ENCODE data around the gene HEPACAM.
"Not testable (repeated sequence)": the region's sequence is repeated elsewhere in the genome, so short reads cannot be mapped to it uniquely, and the experiment has no call there.

The HEPACAM gene

GRCh38 chr11:124935548-124936514 lies at the start of gene HEPACAM:
Gene HEPACAM, minus strand, starts transcription at chr11:124936047. Its CDS starts 41 bp downstream, at chr11:124936006.
- DNase-seq = no peak

- no peak for DNase-seq
These were observed 48.6 kb upstream of the HEPACAM start for GRCh38 chr11:124984512-124984854.

- DNase-seq = no peak
These were observed 48.0 kb upstream of the HEPACAM start for GRCh38 chr11:124983674-124984511.

- no peak for DNase-seq
These were observed 46.2 kb upstream of the HEPACAM start for GRCh38 chr11:124982043-124982442.

- no peak for DNase-seq
These were observed 42.5 kb upstream of the HEPACAM start for GRCh38 chr11:124978316-124978715.

- DNase-seq = no peak
These were observed 41.2 kb upstream of the HEPACAM start for GRCh38 chr11:124977006-124977405.

GRCh38 chr11:124976531-124976930 lies 40.7 kb upstream of the HEPACAM start:
- no peak for DNase-seq

GRCh38 chr11:124971810-124972209 lies 36.0 kb upstream of the HEPACAM start:
- no peak for DNase-seq

- DNase-seq = peak in 1 of 2 experiments; percentile 34
These were observed 35.1 kb upstream of the HEPACAM start for GRCh38 chr11:124970925-124971324.

- DNase-seq = not testable (repeated sequence)
These were observed 32.4 kb upstream of the HEPACAM start for GRCh38 chr11:124968197-124968596.

GRCh38 chr11:124961972-124962609 lies 26.2 kb upstream of the HEPACAM start:
- peak; percentile 46 to 65 for DNase-seq

GRCh38 chr11:124955035-124955434 lies 19.2 kb upstream of the HEPACAM start:
- DNase-seq = no peak

GRCh38 chr11:124954590-124954955 lies 18.7 kb upstream of the HEPACAM start:
- no peak for DNase-seq

GRCh38 chr11:124953753-124954589 lies 18.1 kb upstream of the HEPACAM start, which contains the start of gene CCDC15:
Gene CCDC15, plus strand, starts transcription at chr11:124954202. Its CDS starts 531 bp downstream, at chr11:124954733.
- peak; percentile 96 to 98 for DNase-seq

GRCh38 chr11:124951341-124951740 lies 15.5 kb upstream of the HEPACAM start:
- no peak for DNase-seq

GRCh38 chr11:124950601-124951330 lies 14.9 kb upstream of the HEPACAM start:
- DNase-seq = no peak

GRCh38 chr11:124946735-124947141 lies 10.9 kb upstream of the HEPACAM start:
- no peak for DNase-seq

GRCh38 chr11:124945826-124946225 lies 10.0 kb upstream of the HEPACAM start:
- DNase-seq = no peak

GRCh38 chr11:124944565-124944964 lies 8.7 kb upstream of the HEPACAM start:
- no peak for DNase-seq

GRCh38 chr11:124943741-124944140 lies 7.9 kb upstream of the HEPACAM start:
- DNase-seq = no peak

GRCh38 chr11:124943254-124943616 lies 7.4 kb upstream of the HEPACAM start:
- peak in 1 of 2 experiments; percentile 22 for DNase-seq

All from NCI-H524 (cell line).